Measurements from ENCODE around the gene UNC13B.

The UNC13B gene

DNA sequence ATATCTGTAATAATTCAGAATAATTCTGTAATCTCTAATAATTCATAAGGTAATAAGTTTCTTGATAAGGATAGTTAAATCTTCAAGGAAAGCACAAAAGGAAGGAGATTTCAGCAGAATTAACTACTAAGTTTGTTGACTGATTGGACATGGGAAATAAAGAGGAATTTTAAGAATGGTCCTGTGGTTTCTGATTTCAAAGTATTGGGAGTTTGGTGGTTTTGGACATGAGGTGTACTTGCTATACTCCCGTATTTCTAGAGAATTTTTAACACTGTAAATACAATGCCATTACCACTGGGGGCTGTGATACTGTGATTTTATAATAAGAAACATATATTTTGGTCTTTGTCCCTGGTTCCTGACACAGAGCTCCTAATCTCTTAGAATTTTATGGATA, 123.9 kb downstream of the UNC13B start:
- TF ChIP-seq, protein P1, sequence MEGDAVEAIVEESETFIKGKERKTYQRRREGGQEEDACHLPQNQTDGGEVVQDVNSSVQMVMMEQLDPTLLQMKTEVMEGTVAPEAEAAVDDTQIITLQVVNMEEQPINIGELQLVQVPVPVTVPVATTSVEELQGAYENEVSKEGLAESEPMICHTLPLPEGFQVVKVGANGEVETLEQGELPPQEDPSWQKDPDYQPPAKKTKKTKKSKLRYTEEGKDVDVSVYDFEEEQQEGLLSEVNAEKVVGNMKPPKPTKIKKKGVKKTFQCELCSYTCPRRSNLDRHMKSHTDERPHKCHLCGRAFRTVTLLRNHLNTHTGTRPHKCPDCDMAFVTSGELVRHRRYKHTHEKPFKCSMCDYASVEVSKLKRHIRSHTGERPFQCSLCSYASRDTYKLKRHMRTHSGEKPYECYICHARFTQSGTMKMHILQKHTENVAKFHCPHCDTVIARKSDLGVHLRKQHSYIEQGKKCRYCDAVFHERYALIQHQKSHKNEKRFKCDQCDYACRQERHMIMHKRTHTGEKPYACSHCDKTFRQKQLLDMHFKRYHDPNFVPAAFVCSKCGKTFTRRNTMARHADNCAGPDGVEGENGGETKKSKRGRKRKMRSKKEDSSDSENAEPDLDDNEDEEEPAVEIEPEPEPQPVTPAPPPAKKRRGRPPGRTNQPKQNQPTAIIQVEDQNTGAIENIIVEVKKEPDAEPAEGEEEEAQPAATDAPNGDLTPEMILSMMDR (IDR thresholded peaks at IDR 0.05; ENCODE audit: extremely low read depth, missing control alignments) = no peak
- DNase-seq (ENCODE audit: low spot score) = no peak

DNA sequence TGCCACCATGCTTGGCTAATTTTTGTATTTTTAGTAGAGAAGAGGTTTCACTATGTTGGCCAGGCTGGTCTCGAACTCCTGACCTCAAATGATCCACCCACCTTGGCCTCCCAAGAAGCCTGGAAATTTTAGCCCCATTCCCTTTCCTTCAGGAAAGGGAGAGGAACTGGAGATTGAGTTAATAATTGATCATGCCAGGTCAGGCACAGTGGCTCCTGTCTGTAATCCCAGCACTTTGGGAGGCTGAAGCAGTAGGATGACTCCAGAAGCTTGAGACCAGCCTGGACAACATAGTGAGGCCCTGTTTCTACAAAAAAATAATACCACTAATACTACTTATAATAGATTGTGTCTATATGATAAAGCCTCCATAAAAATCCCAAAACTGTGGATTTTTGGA, 124.6 kb downstream of the UNC13B start:
- no peak for DNase-seq (ENCODE audit: low spot score)
- TF ChIP-seq, protein P1 (IDR thresholded peaks at IDR 0.05; ENCODE audit: extremely low read depth, missing control alignments) = no peak

DNA sequence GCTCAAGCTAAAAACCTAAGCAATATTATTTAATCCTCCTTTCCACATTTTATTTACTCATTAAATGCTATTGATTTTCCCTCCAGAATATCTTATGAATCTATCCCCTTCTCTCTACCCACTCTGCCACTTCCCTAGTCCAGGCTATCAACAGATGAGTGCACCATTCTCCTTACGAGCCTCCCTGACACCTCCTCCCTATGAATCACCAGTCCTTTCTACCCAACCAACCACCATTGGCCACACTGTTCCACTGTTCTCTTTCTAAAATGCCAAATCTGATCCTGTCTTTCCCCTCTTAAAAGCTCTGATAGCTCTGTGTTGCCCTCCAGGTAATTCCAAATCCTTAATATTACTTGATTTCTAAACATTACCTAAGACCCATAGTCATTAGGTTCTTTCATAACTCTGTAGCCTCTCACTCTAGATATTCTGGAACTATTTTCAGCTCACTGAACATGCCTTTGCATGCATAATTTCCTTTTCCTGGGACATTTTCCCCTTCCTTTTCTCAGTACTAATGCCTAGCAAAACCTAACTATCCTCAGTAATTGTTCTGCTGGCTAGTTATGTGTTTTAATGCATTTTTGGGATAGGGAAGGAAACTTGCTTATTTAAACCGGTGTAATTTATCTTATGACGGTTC, 126.3 kb downstream of the UNC13B start:
- TF ChIP-seq, protein P1 (IDR thresholded peaks at IDR 0.05; ENCODE audit: extremely low read depth, missing control alignments) = no peak
- DNase-seq (ENCODE audit: low spot score) = no peak

DNA sequence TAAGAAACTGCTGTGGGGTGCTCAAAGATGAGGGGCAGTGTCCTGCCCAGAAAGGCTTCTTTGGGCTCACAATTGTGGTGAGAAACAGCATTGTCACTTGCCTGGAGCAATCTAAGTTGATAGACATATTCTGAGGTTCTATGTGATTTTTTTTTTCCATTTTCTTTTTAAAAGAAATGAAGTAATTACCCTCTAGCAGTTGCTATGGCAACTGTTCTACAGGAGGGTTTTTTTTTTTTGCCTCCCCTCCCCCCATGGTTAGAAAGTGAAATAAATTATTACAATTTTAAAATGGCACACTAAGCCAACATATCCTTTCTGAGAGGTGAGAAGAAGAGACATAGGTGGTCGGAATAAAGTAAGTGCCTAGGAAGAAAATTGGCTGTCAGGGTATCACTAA, 127.0 kb downstream of the UNC13B start:
- TF ChIP-seq, protein P1 (IDR thresholded peaks at IDR 0.05; ENCODE audit: extremely low read depth, missing control alignments) = no peak

GRCh38 chr9:35293376-35293964, 131.7 kb downstream of the UNC13B start:
- TF ChIP-seq, protein P1 (IDR thresholded peaks at IDR 0.05; ENCODE audit: extremely low read depth, missing control alignments) = no peak
- no peak for DNase-seq (ENCODE audit: low spot score)

More for the DNA sequence above, 127.0 kb downstream of the UNC13B start:
- DNase-seq (ENCODE audit: low spot score) = no peak

DNA sequence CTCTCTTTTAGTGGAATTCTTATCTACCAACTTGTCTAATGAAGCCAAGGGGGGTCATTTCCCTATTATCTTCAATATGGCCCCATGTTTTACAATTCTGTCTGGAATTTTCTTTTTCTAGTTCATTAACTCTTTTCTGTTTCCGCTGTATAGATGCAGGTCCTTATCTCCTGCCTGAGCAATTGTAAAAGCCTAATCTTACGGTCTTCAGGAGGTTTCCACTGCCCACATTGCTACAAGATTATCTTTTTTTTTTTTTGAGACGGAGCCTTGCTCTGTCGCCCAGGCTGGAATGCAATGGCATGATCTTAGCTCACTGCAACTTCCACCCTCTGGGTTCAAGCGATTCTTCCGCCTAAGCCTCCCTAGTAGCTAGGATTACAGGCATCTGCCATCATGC, 132.3 kb downstream of the UNC13B start:
- DNase-seq (ENCODE audit: low spot score) = no peak
- TF ChIP-seq, protein P1 (IDR thresholded peaks at IDR 0.05; ENCODE audit: extremely low read depth, missing control alignments) = no peak

GRCh38 chr9:35294556-35294955, 132.7 kb downstream of the UNC13B start:
- no peak for DNase-seq (ENCODE audit: low spot score)
- TF ChIP-seq, protein P1 (IDR thresholded peaks at IDR 0.05; ENCODE audit: extremely low read depth, missing control alignments) = no peak

Data from GM20000 (cell line).